K562 (cell line): Measurements from ENCODE around the gene AQP9. TPM values are rescaled to one million over a fixed set of nuclear protein-coding genes. Genes with fewer than 3 reads are reported as not detected.
A peak's percentile ranks its signal among the peaks of the same experiment; 100 is the strongest.

ENCODE experiments used
- CCAR2 ChIP-seq: fragments of 200-400 bp; formaldehyde crosslinking; IDR thresholded peaks from 2 replicates; pipeline ENCODE4 v1.6.1; 2017; ENCODE audit warnings: mild to moderate bottlenecking, low read depth, low read length
- DMBX1 ChIP-seq: fragments of 250-450 bp; sonication (Bioruptor Pico); IDR thresholded peaks from 2 replicates; pipeline ENCODE4 v1.8.0; 2022; ENCODE audit warnings: inconsistent platforms, mild to moderate bottlenecking, moderate library complexity, borderline replicate concordance
- MCM7 ChIP-seq, 2 experiments: fragments of 450-650 bp; IDR thresholded peaks; 2 replicates each; pipeline ENCODE4 v1.6.1; 2016 to 2018
- PHB2 ChIP-seq: fragments of 450-650 bp; IDR thresholded peaks from 2 replicates; pipeline ENCODE4 v1.6.1; 2017; ENCODE audit warnings: low read depth
- RAD51 ChIP-seq: fragments of 450-650 bp; IDR thresholded peaks from 2 replicates; pipeline ENCODE4 v1.7.1; 2016; ENCODE audit warnings: low read depth, mild to moderate bottlenecking, borderline replicate concordance
- TAF9B ChIP-seq: fragments of 450-650 bp; IDR thresholded peaks from 2 replicates; pipeline ENCODE4 v1.6.1; 2018; ENCODE audit warnings: mild to moderate bottlenecking; ENCODE audit not compliant: partially characterized antibody
- WHSC1 ChIP-seq: IDR thresholded peaks from one replicate; pipeline ENCODE4 v1.6.1; 2012; ENCODE audit warnings: low read length, control low read depth, inconsistent platforms
- ZBTB40 ChIP-seq, 2 experiments: fragments of 450-650 bp in 1 of 2; sonication (generic) in 1 of 2; formaldehyde crosslinking in 1 of 2; IDR thresholded peaks; 2 replicates each; pipeline versions ENCODE4 v1.7.1 to v1.9.0; 2016 to 2022; ENCODE audit warnings: inconsistent platforms in 1 of 2, mild to moderate bottlenecking in 1 of 2, missing genetic modification reagents in 1 of 2
- ZMIZ1 ChIP-seq, 2 experiments: fragments of 150-350 bp in 1 of 2; IDR thresholded peaks; 2 replicates each; pipeline ENCODE4 v1.6.1; 2012 to 2016; ENCODE audit warnings: low read depth in 2 of 2, low read length in 2 of 2, mild to moderate bottlenecking in 1 of 2, moderate library complexity in 1 of 2
- ZNF445 ChIP-seq: fragments of 250-450 bp; sonication (Bioruptor Pico); IDR thresholded peaks from 2 replicates; pipeline ENCODE4 v1.4.0; 2020; ENCODE audit warnings: low read depth, mild to moderate bottlenecking, moderate library complexity
- ZNF785 ChIP-seq: fragments of 250-450 bp; sonication (Bioruptor Pico); IDR thresholded peaks from 2 replicates; pipeline ENCODE4 v1.4.0; 2020; ENCODE audit warnings: mild to moderate bottlenecking
- polyA plus RNA-seq, 8 experiments: library from polyadenylated mRNA; depleted of rRNA in 4 of 8; stranded (reverse) in 5 of 8; unstranded in 3 of 8; fragments of >200 nt; fragmentation: Nextera tagmentation in 2 of 8; fragmentation: Illumina TruSeq in 1 of 8; extraction: Ambion mirVana in 2 of 8; extraction: Trizol in 1 of 8; gene quantifications; 2 replicates each; pipeline versions ENCODE4 v1.2.1 to v1.2.3, GENCODE V29; 2011 to 2014; ENCODE audit warnings: inconsistent platforms in 1 of 8, missing spikeins in 1 of 8
- total RNA-seq, 7 experiments: library from RNA; depleted of rRNA in 6 of 7; stranded (reverse); fragments of >200 nt in 6 of 7; fragmentation: Illumina TruSeq in 2 of 7; extraction: Trizol in 2 of 7; gene quantifications; 2 replicates each; pipeline versions ENCODE4 v1.2.1 to v1.2.3, GENCODE V29; 2011 to 2021; ENCODE audit warnings: low replicate concordance in 1 of 7

Gene AQP9
- total and polyA plus RNA-seq, 9 of the 15 experiments (the other 6 are each of a cell fraction or from before 2014, with no cell fraction given) = 0.04 to 0.33 (median 0.07) TPM; not detected in 4

GRCh38 chr15:58203537-58203936 is 65.4 kb downstream of the AQP9 start (continued):
- TF ChIP-seq ZNF785 (CRISPR knock-in tag) = no peak
- TF ChIP-seq RAD51 = no peak
- peak; percentile 28 for TF ChIP-seq TAF9B
- no peak for TF ChIP-seq PHB2
- TF ChIP-seq CCAR2 = no peak
- TF ChIP-seq ZBTB40 (IDR thresholded peaks at IDR 0.05) = no peak
- TF ChIP-seq ZBTB40 (CRISPR knock-in tag; IDR thresholded peaks at IDR 0.05) = no peak
- no peak for TF ChIP-seq ZNF445
- peak in 1 of 2 experiments; percentile 86; a peak in 2 of 4 replicates for TF ChIP-seq ZMIZ1 (IDR thresholded peaks at IDR 0.05; ENCODE audit: low read depth in 2 of 2, low read length in 2 of 2)
- no peak for TF ChIP-seq MCM7 (IDR thresholded peaks at IDR 0.05)
- TF ChIP-seq WHSC1 = no peak
- no peak for TF ChIP-seq DMBX1 (CRISPR knock-in tag)
